Trophoblast cell (in vitro differentiated cells and primary cell): Measurements from ENCODE around the gene PRDM16.

Experiments used
- DNase-seq, 2 donors: peaks; one replicate each; pipeline ENCODE4 v3.0.0-alpha.2; 2016
- H2AFZ ChIP-seq: 2 replicates; pipeline ENCODE4 v1.6.1; 2013; ENCODE audit warnings: low read length, moderate library complexity, mild to moderate bottlenecking; ENCODE audit not compliant: insufficient read depth, poor library complexity
- H2AK5ac ChIP-seq: 2 replicates; pipeline ENCODE4 v1.6.1; 2013; ENCODE audit warnings: mild to moderate bottlenecking, low read length
- H2BK120ac ChIP-seq: 2 replicates; pipeline ENCODE4 v1.6.1; 2013; ENCODE audit warnings: low read length, mild to moderate bottlenecking, moderate library complexity; ENCODE audit not compliant: insufficient read depth, poor library complexity
- H2BK12ac ChIP-seq: 2 replicates; pipeline ENCODE4 v1.6.1; 2013; ENCODE audit warnings: mild to moderate bottlenecking, low read length, moderate library complexity
- H2BK5ac ChIP-seq: 2 replicates; pipeline ENCODE4 v1.6.1; 2013; ENCODE audit warnings: low read length, low read depth, moderate library complexity, mild to moderate bottlenecking; ENCODE audit not compliant: poor library complexity
- H3K14ac ChIP-seq: 2 replicates; pipeline ENCODE4 v1.6.1; 2013; ENCODE audit warnings: mild to moderate bottlenecking, low read length
- H3K18ac ChIP-seq: 2 replicates; pipeline ENCODE4 v1.6.1; 2013; ENCODE audit warnings: mild to moderate bottlenecking, low read length
- H3K23ac ChIP-seq: 2 replicates; pipeline ENCODE4 v1.6.1; 2013; ENCODE audit warnings: low read length
- H3K27ac ChIP-seq: 2 replicates; pipeline ENCODE4 v1.5.1; 2013; ENCODE audit warnings: low read depth, mild to moderate bottlenecking, inconsistent platforms, low read length, moderate library complexity
- H3K27me3 ChIP-seq: 2 replicates; pipeline ENCODE4 v1.6.1; 2013; ENCODE audit warnings: inconsistent platforms, mild to moderate bottlenecking, low read length, moderate library complexity; ENCODE audit not compliant: insufficient read depth
- H3K36me3 ChIP-seq, 2 experiments: 1 replicate in 1 of 2; 2 replicates in 1 of 2; pipeline ENCODE4 v1.6.1; 2013; ENCODE audit warnings: low read length in 2 of 2, mild to moderate bottlenecking in 2 of 2, moderate library complexity in 1 of 2; ENCODE audit not compliant: insufficient read depth in 2 of 2, control insufficient read depth in 1 of 2
- H3K4ac ChIP-seq: 2 replicates; pipeline ENCODE4 v1.6.1; 2013; ENCODE audit warnings: low read depth, mild to moderate bottlenecking, low read length, moderate library complexity
- H3K4me1 ChIP-seq, 2 experiments: 1 replicate in 1 of 2; 2 replicates in 1 of 2; pipeline ENCODE4 v1.6.1; 2013; ENCODE audit warnings: low read length in 2 of 2, mild to moderate bottlenecking in 2 of 2, moderate library complexity in 1 of 2; ENCODE audit not compliant: insufficient read depth in 2 of 2, control insufficient read depth in 1 of 2
- H3K4me2 ChIP-seq: 2 replicates; pipeline ENCODE4 v1.6.1; 2013; ENCODE audit warnings: inconsistent platforms, mild to moderate bottlenecking, low read length, moderate library complexity
- H3K4me3 ChIP-seq: 2 replicates; pipeline ENCODE4 v1.5.1; 2013; ENCODE audit warnings: mild to moderate bottlenecking, low read depth, low read length, inconsistent platforms
- H3K79me1 ChIP-seq: one replicate; pipeline ENCODE4 v1.6.1; 2013; ENCODE audit warnings: low read length
- H3K79me2 ChIP-seq: 2 replicates; pipeline ENCODE4 v1.6.1; 2013; ENCODE audit warnings: low read length, mild to moderate bottlenecking; ENCODE audit not compliant: control insufficient read depth, insufficient read depth, poor library complexity
- H3K9ac ChIP-seq: 2 replicates; pipeline ENCODE4 v1.6.1; 2013; ENCODE audit warnings: mild to moderate bottlenecking, low read length
- H3K9me3 ChIP-seq: 2 replicates; pipeline ENCODE4 v1.6.1; 2013; ENCODE audit warnings: low read depth, mild to moderate bottlenecking, control low read depth, inconsistent platforms, low read length; ENCODE audit not compliant: insufficient read depth
- H4K12ac ChIP-seq: 2 replicates; pipeline ENCODE4 v1.6.1; 2013; ENCODE audit warnings: low read depth, mild to moderate bottlenecking, low read length, moderate library complexity
- H4K8ac ChIP-seq: 2 replicates; pipeline ENCODE4 v1.6.1; 2013; ENCODE audit warnings: low read depth, mild to moderate bottlenecking, low read length, moderate library complexity
- H4K91ac ChIP-seq: one replicate; pipeline ENCODE4 v1.6.1; 2013; ENCODE audit warnings: low read depth, mild to moderate bottlenecking, low read length, moderate library complexity
- WGBS: extraction: QIAGEN DNeasy Blood & Tissue Kit; methylation state at CpG from one replicate; pipeline ENCODE4 v1.1.7; 2013; ENCODE audit warnings: missing lambda C conversion rate; ENCODE audit not compliant: insufficient read length, insufficient coverage; ENCODE audit errors: extremely low coverage; 5-methylcytosine and 5-hydroxymethylcytosine counted together

Gene PRDM16

GRCh38 chr1:3359351-3359750, 290.3 kb downstream of the PRDM16 start:
- Histone ChIP-seq H3K9me3 (peaks cover 2% of the 10 kb centered on the region), H3K14ac (no peak overlapping the region), H2AK5ac (no peak overlapping the region), H3K79me2 (no peaks in the 10 kb centered on the region), H3K4me3 (no peak overlapping the region), H2BK5ac (no peak overlapping the region), H3K36me3 (no peaks in the 10 kb centered on the region), H3K9ac (no peak overlapping the region), H4K91ac (no peak overlapping the region), H3K23ac (no peak overlapping the region), H2BK120ac (no peak overlapping the region), H3K27me3 (no peaks in the 10 kb centered on the region), H3K4me1 (no peaks in the 10 kb centered on the region), H4K12ac (no peak overlapping the region), H3K4me2 (no peak overlapping the region), H4K8ac (no peak overlapping the region), H3K18ac (no peak overlapping the region), H2AFZ (no peak overlapping the region), H3K4ac (no peak overlapping the region), H2BK12ac (no peak overlapping the region), H3K27ac (no peak overlapping the region), H3K79me1 (no peaks in the 10 kb centered on the region)
- DNase-seq: no peak
- no CpG with 5 or more reads among the region's 10 CpGs for whole genome bisulfite sequencing

DNA sequence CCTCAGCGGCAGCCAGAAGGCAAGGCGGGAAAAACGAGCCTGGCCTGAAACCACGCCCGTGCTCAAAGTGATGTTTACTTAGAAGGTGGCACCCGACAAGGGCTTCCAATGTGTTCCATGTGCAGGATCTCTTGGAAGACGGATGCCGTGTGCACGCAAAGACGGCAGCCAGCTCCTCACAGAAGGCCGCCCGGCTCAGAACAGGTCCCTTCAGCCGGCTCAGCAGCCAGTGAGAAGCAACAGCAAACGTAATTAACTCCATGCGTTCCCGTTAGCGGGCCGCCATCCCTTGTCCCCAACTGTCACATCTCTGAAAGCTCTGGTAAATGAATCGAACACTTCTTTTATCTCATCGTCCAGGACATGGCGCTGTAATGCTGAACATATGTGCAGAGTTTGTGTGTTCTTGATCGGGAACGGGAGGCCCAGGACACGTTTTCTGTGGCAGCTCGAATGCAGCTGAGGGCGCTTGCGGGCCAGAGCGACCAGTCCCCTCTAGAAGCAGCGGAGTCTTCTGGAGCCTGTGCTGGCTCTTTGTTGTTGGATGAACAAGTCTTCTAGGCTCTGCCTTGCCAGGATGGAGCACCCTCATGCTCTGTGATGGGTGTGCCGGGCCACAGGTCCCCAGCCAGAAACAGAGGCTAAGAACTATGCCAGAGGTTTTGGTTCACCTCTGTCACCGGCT, 290.9 kb downstream of the PRDM16 start:
- Histone ChIP-seq H3K4me2 (no peak overlapping the region), H3K23ac (no peak overlapping the region), H3K9me3 (peaks cover 2% of the 10 kb centered on the region), H2BK120ac (no peak overlapping the region), H3K27ac (no peak overlapping the region), H4K91ac (no peak overlapping the region), H3K79me1 (no peaks in the 10 kb centered on the region), H3K9ac (no peak overlapping the region), H4K12ac (no peak overlapping the region), H2AFZ (no peak overlapping the region), H3K4me3 (no peak overlapping the region), H3K27me3 (no peaks in the 10 kb centered on the region), H3K4ac (no peak overlapping the region), H4K8ac (no peak overlapping the region), H3K4me1 (no peaks in the 10 kb centered on the region), H2BK12ac (no peak overlapping the region), H3K36me3 (no peaks in the 10 kb centered on the region), H2BK5ac (no peak overlapping the region), H3K14ac (no peak overlapping the region), H3K79me2 (no peaks in the 10 kb centered on the region), H3K18ac (no peak overlapping the region), H2AK5ac (no peak overlapping the region)
- no peak for DNase-seq
- no CpG with 5 or more reads among the region's 31 CpGs for WGBS

DNA sequence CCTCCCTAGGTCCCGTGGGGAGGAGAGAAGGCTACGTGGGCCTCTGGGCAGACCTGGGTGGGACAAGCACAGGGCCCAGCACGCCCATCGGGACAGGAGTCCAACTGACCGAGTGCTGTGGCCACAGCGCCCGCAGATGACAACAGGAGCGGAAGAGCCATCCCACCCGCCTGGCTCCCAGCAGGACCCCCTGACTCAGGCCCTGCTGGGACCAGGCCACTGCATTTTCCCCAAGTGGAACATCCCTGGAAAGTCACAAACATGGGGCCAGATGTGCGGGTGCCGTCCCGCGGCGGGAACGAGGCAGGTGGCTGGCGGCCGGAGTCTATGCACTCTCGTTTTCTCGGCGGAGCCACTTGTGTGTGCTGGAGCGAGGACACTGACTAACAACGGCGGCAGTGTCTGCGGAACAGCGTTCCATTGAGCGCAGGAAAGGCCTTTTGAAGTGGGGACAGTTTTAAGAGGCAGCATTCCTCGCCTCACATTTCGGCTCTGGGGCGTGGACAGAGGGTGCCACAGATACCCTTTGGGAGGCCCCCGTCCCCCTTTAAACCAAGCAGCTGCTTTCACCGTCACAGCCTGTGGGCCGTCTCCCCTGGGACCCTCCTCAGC, 291.7 kb downstream of the PRDM16 start:
- no peak overlapping the region for H4K8ac ChIP-seq
- no peaks in the 10 kb centered on the region for H3K36me3 ChIP-seq
- no peak overlapping the region for H3K14ac ChIP-seq
- no peak overlapping the region for H3K4me3 ChIP-seq
- no peak overlapping the region for H3K23ac ChIP-seq
- no peak overlapping the region for H3K9ac ChIP-seq
- peaks cover 2% of the 10 kb centered on the region for H3K9me3 ChIP-seq
- no peak overlapping the region for H2BK5ac ChIP-seq
- no peak overlapping the region for H2AFZ ChIP-seq
- no peaks in the 10 kb centered on the region for H3K4me1 ChIP-seq
- no peak overlapping the region for H2BK12ac ChIP-seq
- no peak overlapping the region for H4K12ac ChIP-seq
- H4K91ac ChIP-seq: no peak overlapping the region
- no peak overlapping the region for H3K27ac ChIP-seq
- no CpG with 5 or more reads among the region's 32 CpGs for WGBS
- H3K18ac ChIP-seq: no peak overlapping the region
- no peak overlapping the region for H3K4ac ChIP-seq
- no peak overlapping the region for H3K4me2 ChIP-seq
- H2BK120ac ChIP-seq: no peak overlapping the region
- no peaks in the 10 kb centered on the region for H3K79me2 ChIP-seq
- no peaks in the 10 kb centered on the region for H3K27me3 ChIP-seq
- no peak for DNase-seq
- H2AK5ac ChIP-seq: no peak overlapping the region
- no peaks in the 10 kb centered on the region for H3K79me1 ChIP-seq

DNA sequence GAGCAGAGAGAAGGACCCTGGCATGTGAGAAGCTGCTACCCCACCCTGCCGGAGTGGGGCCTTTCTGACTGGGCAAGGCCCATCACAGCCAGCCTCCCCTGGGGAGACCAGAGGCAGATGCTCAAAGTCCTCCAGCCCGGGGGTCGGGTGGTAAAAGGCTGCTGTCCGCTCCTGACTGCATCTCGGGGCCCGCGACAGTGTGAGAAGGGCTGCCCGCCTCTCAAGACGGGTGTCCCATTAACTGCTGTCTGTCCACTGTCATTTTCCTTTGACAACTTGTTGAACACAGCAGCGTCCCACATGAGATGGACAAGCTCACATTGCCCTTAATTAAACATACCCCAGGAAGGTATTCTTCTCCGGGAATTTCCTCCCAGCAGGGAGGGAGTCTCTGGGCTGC, 294.0 kb downstream of the PRDM16 start:
- H4K12ac ChIP-seq: no peak overlapping the region
- H3K4me3 ChIP-seq: no peak overlapping the region
- DNase-seq: no peak
- H3K27me3 ChIP-seq: no peaks in the 10 kb centered on the region
- H2AFZ ChIP-seq: no peak overlapping the region
- no CpG with 5 or more reads among the region's 11 CpGs for WGBS
- H3K4ac ChIP-seq: no peak overlapping the region
- H3K18ac ChIP-seq: no peak overlapping the region
- H3K79me2 ChIP-seq: no peaks in the 10 kb centered on the region
- H3K36me3 ChIP-seq: no peaks in the 10 kb centered on the region
- no peaks in the 10 kb centered on the region for H3K4me1 ChIP-seq
- H4K91ac ChIP-seq: no peak overlapping the region
- no peaks in the 10 kb centered on the region for H3K79me1 ChIP-seq
- H3K9ac ChIP-seq: no peak overlapping the region
- no peak overlapping the region for H3K27ac ChIP-seq
- H2AK5ac ChIP-seq: no peak overlapping the region
- no peak overlapping the region for H2BK120ac ChIP-seq
- peaks cover 2% of the 10 kb centered on the region for H3K9me3 ChIP-seq
- H2BK5ac ChIP-seq: no peak overlapping the region
- no peak overlapping the region for H2BK12ac ChIP-seq
- no peak overlapping the region for H4K8ac ChIP-seq
- no peak overlapping the region for H3K23ac ChIP-seq
- H3K4me2 ChIP-seq: no peak overlapping the region
- H3K14ac ChIP-seq: no peak overlapping the region
